ENCODE results near the gene COL5A1.

The COL5A1 gene

DNA sequence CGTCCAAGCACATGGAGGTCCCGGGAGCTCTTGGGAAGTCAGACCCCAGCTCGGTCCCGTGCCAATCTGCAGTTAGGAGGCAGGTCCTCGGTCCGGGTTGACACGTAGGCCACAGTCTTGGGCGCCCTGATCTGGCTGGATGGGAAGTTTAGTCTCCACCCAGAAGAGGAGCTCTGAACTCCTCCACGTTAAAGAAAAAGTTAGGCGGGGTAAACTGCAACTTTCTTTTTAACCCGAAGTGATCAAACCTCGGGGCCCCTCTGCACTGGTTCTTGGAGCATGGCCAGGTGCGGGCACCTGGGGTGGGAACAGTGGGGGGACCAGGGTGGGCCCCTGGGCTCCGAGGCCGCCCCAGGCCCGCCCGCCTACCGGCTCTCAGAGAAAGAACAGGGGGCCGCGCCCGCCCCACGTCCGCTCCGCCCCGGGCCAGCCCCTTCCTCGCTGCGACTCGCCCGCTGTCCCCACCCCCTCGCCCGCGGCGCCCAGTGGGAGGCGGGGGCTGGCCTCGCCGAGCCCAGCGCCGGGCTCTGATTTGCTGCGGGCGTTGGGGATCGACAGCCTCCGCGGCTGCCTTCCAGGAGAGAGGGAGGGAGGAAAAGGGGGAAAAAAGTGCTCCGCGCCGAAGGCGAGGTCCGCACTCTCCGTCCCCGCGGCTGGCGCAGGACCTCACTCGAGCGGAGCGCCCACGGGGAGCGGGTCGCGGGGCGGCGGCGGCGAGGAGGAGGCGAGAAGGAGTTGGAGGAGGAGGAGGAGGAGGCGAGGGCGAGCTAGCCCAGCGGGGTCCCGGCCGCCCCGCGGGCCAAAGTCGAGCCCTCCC, at the start of gene COL5A1:
TSS of gene COL5A1 (plus strand) at position 631 of the 817 bp plus-strand sequence. CDS start 385 bp downstream, outside the sequence.
- DNase-seq: peak; percentile 59

- peak; percentile 36 for DNase-seq
These were observed 49.4 kb upstream of the COL5A1 start for GRCh38 chr9:134592018-134592818.

DNA sequence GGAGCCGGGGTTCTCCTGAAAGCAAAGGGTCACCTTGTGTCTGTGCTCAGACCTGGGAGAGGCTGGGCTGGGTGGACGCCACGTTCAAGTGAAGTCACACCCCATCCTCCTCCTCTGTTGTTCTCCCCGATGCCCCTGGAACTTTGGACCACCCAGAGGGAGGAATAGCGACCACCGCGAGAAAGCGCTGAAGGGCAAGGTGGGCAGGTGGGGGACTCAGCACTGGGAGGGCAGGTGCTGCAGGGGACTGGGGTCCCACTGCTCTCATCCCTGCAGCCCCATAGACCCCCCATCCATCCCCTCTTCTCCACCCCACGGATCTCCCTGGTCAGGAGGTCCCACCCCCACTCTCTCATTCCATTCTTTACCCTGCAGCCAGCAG, 48.8 kb upstream of the COL5A1 start:
- peak; percentile 39 for DNase-seq

GRCh38 chr9:134593286-134594077, 48.1 kb upstream of the COL5A1 start:
- DNase-seq: no peak

- DNase-seq: peak; percentile 36
These were observed 47.3 kb upstream of the COL5A1 start for GRCh38 chr9:134594078-134594941.

DNA sequence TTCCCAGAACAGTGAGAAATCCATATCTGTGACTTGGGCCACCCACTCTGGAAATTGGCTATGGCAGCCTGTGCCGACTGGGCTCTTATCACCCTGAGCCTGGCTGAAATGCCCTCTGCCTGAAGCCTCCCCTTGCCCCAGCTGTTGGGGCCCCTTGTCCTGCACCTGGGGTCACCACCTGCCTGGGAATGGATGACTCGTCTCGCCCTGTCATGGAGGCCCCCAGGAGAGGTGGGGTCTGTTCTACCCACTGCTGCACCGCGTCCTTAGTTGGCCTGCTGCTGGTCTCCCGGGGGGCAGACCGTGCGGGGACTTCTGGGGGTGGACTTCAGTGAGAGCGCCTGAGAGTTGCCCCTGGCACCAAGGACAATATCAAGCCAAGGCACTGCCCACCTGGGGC, 46.6 kb upstream of the COL5A1 start:
- DNase-seq: peak; percentile 32

DNA sequence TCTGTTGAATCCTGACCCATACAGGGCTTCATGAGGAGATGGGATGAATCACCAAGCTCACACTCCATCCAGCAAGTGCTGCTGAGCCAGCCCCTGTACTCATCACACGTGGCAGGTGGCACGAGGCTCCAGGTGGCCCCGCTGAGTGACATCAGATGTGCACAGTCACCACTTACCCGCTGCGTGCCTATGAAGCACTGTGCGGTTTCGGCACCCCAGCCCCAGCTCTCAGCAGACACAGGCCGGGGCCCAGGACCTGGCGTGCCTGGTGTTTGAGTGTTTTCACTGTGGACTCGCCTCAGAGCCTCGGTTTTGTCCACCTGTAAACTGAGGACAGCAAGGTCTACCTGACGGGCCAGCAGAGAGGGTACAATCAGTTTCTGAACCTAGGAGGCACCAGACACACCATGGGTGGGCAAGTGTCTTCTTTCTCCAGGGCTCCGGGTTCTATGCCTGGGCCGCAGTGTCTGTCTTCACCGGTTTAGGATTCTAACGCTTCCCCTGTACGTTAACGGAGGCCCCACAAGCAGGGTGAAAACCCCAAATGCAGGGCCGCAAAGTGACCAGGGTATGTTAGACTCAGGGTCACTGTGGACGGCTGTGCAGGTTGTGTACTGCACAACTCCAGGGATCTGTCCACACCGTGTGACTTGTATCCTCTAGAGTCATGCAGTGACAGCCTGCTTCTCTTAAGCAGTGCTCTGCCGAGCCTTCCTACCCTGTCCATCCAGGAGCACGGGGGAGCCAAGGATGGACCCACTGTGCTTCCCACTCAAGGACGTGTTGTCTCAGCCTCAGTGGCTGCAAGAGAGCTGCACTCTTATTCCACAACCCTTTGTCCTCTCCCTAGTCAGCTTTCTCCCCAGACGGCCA, 44.3 kb upstream of the COL5A1 start:
- peak; percentile 32 for DNase-seq

DNA sequence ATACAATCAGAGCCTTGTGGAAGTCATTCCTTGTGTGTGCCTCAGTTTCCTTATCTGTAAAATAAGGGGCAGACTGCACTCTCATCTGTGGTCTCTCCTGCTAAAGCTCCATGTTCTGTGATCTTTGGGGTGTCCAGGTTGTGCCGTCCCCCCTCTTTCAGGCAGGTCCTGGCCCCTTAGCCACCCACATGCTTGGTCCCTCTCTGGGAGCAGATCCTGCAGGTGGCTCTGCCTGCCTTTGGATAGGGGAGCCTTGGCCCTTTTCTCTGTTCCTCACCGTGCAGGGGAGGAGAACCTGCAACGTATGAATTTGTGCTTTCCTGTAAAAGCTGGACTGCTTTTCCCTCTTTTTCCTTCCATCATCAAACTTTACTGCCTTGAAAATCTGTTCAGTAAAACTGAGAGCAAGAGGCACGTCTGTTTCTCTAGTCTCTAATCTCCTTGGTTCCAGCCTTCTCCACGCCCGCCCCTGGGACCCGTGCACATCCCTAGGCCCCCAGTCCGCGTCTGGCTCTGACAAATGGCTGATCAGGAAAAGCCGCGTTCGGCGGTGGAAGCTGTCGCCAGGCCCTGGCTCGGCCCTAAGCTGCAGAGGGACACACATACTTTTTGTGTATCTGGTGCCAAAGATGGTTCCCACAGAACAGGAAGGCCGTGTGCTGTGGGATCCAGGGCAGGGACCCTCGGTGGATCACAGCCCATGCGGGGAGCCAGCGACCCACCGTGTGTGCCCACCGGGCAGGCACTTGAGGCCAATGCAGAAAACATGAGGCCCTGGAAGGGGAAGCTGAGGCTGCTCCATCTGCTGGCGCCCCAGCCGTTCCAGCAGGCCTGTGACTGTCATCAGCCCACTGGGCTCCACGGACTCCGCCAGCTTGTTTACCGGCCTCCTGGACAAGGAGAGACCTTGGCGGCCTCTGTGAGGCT, 43.4 kb upstream of the COL5A1 start:
- DNase-seq: peak; percentile 29

- DNase-seq: no peak
These were observed 42.7 kb upstream of the COL5A1 start for GRCh38 chr9:134598884-134599245.

DNA sequence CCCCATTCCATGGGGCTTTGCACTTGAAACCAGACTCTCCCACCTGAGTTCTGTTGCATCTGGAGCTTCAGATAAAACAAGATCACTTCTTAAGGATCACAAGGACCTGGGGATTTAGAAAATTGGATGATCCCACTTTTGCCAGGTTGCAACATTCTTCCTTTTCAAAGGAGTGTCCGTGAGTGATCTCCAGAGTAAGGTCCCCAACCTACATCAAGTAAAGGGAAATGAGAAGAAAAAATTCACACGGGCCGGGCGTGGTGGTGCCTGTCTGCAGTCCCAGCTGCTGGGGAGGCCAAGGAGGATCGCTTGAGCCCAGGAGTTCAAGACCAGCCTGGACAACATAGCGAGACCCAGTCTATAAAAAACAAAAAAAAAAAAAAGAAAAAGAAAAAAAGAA, 41.2 kb upstream of the COL5A1 start:
- DNase-seq: no peak

DNA sequence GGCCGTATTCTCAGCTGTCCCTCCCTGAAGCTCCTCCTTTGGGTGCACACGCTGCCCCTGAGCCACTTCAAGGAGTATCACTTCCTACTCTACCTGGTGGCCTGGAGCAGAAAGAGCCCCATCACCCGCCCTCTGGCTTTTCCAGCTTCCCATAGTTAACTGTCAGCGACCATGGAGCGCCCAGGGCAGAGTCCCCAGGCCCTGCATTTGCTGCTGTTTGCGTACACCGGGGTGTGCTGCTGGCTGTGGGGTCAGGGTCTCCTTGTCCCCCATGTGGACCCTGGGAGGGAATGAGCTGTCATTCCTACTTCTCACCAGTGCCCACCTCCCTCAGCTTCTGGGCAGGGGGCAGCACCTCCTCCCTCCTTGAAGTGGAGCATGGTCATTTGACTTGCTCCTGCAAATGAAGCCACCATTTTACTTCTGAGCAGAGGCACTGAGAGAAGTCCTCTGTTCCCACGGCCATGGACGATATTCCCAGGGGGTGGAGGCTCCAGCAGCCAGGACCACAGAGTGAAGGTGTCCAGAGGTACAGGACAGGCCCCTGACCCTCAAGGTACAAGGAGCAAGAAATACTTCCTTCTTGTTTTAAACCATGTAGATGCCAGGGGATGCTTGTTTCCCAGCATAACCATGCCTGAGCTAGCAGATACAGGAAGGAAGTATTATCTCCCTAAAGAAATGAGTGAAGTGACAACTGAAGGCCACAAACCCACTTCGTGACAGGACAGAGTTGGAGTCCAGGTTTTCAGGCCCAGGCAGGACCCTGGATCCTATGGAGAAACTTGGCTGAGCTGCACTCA, 40.6 kb upstream of the COL5A1 start:
- no peak for DNase-seq

DNA sequence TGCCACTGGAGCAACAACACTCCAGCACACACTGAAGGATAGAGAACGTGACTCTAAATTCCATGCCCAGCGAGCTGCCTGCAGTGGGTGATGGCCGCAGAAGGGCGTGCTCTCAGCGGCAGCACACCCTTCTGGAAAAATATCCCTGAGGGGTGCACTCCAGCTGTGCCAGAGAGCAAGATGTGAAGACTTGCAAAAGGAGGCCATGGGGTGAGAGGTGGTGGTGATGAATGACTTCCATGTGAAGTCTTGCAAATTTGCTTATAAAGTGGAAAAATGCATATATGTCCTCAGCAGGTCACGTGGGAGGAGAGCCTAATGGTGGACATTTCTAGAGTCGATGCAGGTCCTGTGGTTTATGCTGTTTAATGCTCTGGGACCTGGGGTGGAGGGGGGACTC, 39.8 kb upstream of the COL5A1 start:
- DNase-seq: no peak

DNA sequence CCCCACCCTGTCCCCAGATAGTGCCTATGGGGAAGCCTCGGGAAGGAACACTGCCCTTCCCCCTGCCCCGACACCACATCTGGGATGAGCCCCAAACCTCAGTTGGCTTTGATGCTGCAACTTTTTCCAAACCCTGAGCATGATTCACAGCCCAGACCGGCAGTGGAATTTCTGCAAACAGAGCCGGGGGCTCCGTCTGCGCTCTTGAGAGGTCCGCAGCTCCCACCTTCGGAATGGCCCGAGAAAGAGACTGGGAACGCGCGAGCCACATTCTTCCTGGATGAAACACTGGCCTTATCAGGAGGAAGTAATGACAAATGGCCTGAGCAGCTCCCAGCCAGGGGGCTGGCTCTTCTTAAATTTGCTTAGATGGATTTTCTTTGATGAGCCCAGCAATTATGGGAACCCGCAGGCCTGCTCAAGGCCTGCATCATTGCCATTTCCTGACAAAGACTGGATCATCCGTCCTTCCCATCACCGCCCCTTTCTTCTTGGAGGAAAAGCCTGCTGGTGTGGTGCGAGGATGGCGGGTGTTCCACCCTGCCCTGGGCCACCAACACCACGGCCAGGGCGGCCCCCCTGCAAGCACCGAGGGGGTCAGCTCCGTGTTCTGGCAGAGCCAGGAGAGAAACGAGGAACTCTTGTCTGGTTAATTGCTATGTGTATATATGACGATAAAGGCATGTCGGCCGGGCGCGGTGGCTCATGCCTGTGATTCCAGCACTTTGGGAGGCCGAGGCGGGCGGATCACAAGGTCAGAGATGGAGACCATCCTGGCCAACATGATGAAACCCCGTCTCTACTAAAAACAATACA, 38.8 kb upstream of the COL5A1 start:
- no peak for DNase-seq

- DNase-seq: no peak
These were observed 36.8 kb upstream of the COL5A1 start for GRCh38 chr9:134604834-134605233.

DNA sequence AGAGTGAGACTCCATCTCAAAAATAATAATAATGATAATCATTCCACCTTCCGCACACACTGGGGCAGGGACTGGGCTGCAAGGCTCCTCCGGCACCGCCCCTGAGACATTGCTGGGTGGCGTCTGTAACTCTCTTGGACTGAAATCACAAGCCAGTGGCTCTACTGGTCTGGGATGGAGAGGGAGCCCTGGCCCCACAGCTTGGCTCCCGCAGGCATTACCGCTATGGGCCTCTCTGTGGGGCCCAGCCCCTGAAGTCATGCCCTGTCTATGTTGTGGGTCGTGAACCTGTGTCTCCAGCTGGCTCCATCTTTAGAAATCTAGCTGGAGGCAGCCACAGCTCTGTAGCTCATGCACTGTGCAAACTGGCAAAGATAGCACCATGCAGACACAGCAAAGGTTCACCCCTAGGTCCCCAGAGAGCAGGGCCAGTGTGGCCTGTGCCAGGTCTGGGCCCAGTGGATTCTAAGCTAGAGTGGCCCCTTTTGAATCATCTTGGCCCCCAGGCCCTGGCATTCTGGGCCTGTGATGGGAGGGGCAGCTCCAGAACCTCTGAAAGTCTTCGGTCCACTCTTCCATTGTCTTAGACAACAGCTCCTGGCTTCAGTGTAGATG, 36.1 kb upstream of the COL5A1 start:
- DNase-seq: no peak

DNA sequence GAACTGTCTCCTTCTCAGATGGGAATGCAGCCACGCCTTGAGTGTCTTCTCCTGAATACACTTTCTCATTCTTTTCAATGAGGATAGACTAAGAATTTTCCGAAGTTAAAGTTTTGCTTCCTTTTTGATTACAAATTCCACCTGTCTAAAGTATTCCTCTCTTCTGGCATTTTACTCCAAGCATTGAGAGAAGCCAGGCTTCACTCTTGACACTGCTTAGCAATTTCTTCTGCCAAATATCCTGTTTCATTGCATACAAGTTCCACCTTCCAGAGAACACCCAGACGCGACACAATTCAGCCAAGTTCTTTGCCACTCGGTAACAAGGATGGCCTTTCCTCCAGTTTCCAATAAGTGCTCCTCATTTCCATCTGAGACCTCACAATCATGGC, 35.6 kb upstream of the COL5A1 start:
- no peak for DNase-seq

DNA sequence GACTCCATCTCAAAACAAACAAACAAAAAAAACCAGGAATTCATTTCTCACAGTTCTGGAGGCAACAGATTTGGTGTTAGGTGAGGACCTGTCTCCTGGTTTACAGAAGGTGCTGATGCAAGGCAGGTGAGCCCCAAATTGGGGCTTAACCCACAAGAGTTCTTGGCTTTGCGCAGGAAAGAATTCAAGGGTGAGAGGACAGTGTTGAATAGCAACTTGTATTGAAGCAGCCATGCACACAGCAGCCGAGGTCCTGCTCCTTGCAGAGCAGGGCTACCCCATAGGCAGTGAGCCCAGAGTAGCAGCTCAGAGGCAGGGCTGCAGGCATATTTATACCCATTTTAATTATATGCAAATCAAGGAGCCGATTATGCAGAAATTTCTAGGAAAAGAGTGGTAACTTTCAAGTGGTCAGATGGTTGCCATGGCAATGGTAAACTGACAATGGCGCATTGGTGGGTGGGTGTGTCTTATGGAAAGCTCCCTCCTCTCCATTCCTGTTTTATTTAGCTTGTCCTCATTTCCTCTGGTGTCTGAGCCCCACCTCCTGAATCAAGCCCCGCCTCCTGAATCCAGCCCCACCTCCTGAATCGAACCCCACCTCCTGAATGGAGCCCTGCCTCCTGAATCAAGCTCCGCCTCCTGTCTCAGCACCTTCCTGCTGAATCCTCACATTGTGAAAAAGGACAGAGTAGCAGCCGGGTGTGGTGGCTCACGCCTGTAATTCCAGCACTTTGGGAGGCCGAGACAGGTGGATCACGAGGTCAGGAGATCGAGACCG, 34.5 kb upstream of the COL5A1 start:
- DNase-seq: peak; percentile 41

All from activated CD8-positive, alpha-beta memory T cell treated with anti-CD3 and anti-CD28 coated beads, Interleukin-2, amount 50 U/mL, for 48 hours (primary cell).